Type B pancreatic cell (in vitro differentiated cells): ENCODE measurements around the gene HOXB6. TPM values are rescaled to one million over a fixed set of nuclear protein-coding genes. Genes with fewer than 3 reads are reported as not detected.

ENCODE experiments used
- DNase-seq: peaks from one replicate; pipeline ENCODE4 v3.0.0; 2021; ENCODE audit warnings: mixed read lengths; ENCODE audit not compliant: unreplicated experiment; ENCODE audit errors: extremely low spot score
- H3K27ac Mint-ChIP-seq: 2 replicates; pipeline ENCODE4 v1.8.0; 2021; ENCODE audit warnings: mild to moderate bottlenecking, mixed read lengths
- H3K27me3 Mint-ChIP-seq: 2 replicates; pipeline ENCODE4 v1.8.0; 2021; ENCODE audit warnings: mixed read lengths
- H3K36me3 Mint-ChIP-seq: 2 replicates; pipeline ENCODE4 v1.8.0; 2021; ENCODE audit warnings: mixed read lengths
- H3K4me1 Mint-ChIP-seq: one replicate; pipeline ENCODE4 v1.8.0; 2021; ENCODE audit warnings: mixed read lengths; ENCODE audit not compliant: unreplicated experiment
- H3K4me3 Mint-ChIP-seq: 2 replicates; pipeline ENCODE4 v1.8.0; 2021; ENCODE audit warnings: mild to moderate bottlenecking, mixed read lengths
- H3K9me3 Mint-ChIP-seq: 2 replicates; pipeline ENCODE4 v1.8.0; 2021; ENCODE audit warnings: mixed read lengths
- total RNA-seq: library from RNA; stranded (reverse); gene quantifications from 2 replicates; pipeline ENCODE4 v1.2.1, GENCODE V29; 2021; ENCODE audit warnings: low replicate concordance
- TF ChIP-seq, protein P1 (sequence below): fragments of 200-600 bp; sonication (generic); conservative IDR thresholded peaks from 2 replicates; pipeline ENCODE4 v1.5.0; 2021; ENCODE audit warnings: antibody characterized with exemption, mild to moderate bottlenecking

Gene HOXB6
- total RNA-seq, 1 donor from 2014 or later = 20.3 TPM

DNA sequence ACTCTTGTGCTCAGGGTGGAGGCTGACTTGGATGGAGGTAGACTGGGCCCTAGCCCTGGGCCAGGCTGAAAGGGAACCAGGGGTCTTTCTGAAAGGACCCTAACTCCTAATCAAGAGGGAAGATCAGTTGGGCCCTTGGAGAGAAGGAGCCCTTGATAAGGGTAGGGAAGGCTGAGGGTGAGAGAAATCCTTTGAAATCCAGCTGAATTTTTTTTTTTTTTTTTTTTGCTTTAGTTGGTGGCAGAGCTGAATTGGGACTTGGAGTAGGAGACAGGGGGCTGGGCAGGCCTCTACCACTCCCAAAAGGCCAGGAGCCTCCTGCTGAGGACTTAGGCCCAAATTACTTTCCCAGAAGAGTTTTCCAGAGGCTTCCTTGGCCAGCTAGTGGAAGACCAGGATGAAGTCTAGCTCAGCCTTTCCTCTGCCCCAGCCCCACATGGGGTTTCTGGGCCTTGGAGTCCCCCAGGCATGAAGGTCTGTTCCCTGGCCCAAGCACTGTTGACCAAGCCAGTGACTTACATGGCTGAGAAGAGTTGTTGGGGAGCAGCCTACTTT, 14.1 kb downstream of the HOXB6 start:
- no peaks in the 10 kb centered on the region for H3K9me3 Mint-ChIP-seq
- TF ChIP-seq, protein P1, sequence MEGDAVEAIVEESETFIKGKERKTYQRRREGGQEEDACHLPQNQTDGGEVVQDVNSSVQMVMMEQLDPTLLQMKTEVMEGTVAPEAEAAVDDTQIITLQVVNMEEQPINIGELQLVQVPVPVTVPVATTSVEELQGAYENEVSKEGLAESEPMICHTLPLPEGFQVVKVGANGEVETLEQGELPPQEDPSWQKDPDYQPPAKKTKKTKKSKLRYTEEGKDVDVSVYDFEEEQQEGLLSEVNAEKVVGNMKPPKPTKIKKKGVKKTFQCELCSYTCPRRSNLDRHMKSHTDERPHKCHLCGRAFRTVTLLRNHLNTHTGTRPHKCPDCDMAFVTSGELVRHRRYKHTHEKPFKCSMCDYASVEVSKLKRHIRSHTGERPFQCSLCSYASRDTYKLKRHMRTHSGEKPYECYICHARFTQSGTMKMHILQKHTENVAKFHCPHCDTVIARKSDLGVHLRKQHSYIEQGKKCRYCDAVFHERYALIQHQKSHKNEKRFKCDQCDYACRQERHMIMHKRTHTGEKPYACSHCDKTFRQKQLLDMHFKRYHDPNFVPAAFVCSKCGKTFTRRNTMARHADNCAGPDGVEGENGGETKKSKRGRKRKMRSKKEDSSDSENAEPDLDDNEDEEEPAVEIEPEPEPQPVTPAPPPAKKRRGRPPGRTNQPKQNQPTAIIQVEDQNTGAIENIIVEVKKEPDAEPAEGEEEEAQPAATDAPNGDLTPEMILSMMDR = no peak
- H3K36me3 Mint-ChIP-seq = peaks cover 38% of the 10 kb centered on the region
- H3K27ac Mint-ChIP-seq = peak overlapping the region; percentile 97
- H3K4me3 Mint-ChIP-seq = peak overlapping the region; percentile 91
- H3K27me3 Mint-ChIP-seq = peaks cover 96% of the 10 kb centered on the region
- H3K4me1 Mint-ChIP-seq = peaks cover 48% of the 10 kb centered on the region
- DNase-seq = no peak

DNA sequence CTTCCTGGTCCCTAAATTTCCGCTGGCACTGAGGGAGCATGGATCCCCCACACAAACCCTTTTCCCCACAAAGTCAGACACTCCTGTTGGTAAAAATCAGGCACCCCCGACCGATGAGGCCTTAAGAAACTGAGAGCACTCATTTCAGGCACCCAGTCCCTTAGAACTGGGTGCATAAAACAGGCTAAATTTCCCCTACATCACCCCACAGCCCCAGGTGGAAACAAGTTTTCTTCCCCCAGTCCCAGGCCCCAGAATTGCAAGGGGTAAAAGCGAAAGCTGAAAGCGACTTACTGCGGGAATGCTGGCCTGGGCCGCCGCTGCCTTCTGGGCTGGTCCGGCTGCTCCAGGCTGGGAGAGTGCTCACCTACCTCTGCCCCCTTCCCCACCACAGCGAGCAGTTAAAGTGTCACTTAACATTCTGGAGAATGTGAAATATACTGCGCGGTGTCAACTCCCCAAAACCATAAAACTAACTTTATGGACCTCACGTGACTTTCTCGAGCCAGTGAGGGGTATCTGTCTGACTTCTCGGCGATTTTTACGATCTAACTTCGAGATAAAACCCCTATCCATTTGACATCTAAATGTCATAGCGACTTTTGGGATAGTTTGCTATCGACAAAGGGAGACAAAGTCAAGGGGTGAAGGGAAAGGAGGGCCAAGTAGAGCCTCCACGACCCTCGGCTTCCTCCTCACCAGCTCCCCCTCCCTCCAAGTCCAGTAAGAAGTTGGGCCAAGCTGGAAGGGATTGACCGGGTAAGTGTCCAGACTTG, 14.8 kb downstream of the HOXB6 start, which contains the start of gene HOXB3:
HOXB3 (minus strand) TSS at position 411 of the 776 bp plus-strand sequence. CDS start 37,767 bp downstream, outside the sequence.
- peak within 1 kb of the TSS; percentile 97 for H3K27ac Mint-ChIP-seq
- H3K4me3 Mint-ChIP-seq = peak within 1 kb of the TSS; percentile 91

DNA sequence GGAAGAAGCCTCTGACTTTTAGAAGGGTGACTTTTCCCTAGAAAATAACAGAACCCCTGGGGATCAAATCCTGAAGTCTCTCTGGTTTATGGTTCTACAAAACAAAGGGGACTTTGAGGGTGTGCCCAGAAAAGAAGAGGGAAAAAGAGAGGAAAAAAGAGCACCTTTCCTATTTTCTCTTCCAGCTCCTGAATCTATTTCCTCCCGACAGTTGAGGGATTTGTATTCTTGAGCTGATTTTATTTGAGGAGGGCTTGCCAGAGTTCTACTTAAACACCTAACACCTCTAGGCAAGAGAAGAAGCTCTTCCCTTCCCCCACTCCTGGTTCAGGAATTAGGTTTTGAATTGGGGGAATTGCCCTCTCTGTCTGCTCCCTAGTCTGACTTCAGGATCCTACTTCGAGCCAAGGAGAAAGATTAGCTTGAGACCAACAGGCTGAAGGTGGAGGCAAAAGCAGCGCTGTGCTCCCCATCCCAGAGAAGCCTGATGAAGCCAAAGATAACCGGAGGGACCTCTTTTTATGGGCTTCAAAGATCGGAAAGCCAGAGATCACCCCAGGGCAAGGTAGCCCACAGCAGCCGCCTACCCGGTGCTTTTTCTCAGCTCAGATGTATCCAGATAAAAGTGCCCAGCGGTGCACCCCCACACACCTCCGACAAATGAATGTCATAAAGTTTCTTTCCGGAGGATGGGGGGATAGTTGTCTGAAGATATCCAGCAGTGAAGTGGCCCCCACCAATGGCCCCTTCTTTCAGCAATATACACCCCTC, 15.5 kb downstream of the HOXB6 start:
- Mint-ChIP-seq H3K4me3 (peak overlapping the region; percentile 91), H3K4me1 (peaks cover 49% of the 10 kb centered on the region)
- TF ChIP-seq, protein P1 = no peak

More for the DNA sequence above, 14.8 kb downstream of the HOXB6 start, which contains the start of gene HOXB3:
- DNase-seq = no peak
- peaks cover 96% of the 10 kb centered on the region for H3K27me3 Mint-ChIP-seq
- peaks cover 42% of the 10 kb centered on the region for H3K36me3 Mint-ChIP-seq
- H3K4me1 Mint-ChIP-seq = peaks cover 47% of the 10 kb centered on the region
- no peaks in the 10 kb centered on the region for H3K9me3 Mint-ChIP-seq
- TF ChIP-seq, protein P1 = no peak

DNA sequence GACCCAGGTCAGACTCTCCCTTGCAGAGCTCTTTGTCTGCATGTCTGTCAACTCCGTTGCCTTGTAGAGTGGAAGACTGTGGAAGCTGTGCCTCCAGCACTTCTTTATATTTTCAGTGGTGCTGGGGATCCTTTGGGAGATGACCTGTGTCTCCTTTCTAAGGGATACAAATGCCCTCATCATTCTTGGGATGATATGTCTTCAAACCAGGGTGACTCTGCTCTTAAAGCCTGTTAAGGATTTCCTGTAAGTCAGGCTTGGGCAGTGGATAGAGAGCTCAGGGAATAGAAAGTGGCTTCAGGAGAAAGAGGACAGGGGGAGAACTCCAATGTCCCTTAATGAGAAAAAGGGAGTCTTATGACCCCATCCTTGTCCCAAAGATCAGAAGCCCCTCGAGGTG, 16.3 kb downstream of the HOXB6 start:
- Mint-ChIP-seq H3K4me1 (peaks cover 52% of the 10 kb centered on the region), H3K27me3 (peaks cover 97% of the 10 kb centered on the region), H3K27ac (peak overlapping the region; percentile 97), H3K4me3 (peak overlapping the region; percentile 91), H3K36me3 (peaks cover 49% of the 10 kb centered on the region), H3K9me3 (no peaks in the 10 kb centered on the region)
- TF ChIP-seq, protein P1 = no peak
- DNase-seq = no peak

More for the DNA sequence above, 15.5 kb downstream of the HOXB6 start:
- H3K27me3 Mint-ChIP-seq = peaks cover 97% of the 10 kb centered on the region
- no peak for DNase-seq
- H3K36me3 Mint-ChIP-seq = peaks cover 44% of the 10 kb centered on the region
- no peaks in the 10 kb centered on the region for H3K9me3 Mint-ChIP-seq
- H3K27ac Mint-ChIP-seq = peak overlapping the region; percentile 97

DNA sequence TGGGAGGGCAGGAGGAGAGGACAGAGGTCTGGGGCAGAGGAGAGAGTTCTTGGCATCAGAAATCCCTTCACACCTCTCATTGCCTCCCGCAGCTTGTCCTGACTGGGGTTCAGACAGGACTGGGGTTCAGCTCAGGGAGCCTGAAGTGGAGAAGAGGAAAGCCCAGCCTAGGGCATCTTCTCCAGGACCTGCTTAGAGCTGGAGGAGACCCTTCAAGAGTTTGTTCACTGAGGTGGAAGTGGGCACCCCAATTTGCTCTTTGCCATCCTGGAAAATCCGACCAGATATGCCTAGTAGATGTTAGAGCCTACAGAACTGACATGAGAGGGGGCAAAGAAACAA, 16.7 kb downstream of the HOXB6 start:
- H3K4me3 Mint-ChIP-seq = peak overlapping the region; percentile 91
- H3K27ac Mint-ChIP-seq = peak overlapping the region; percentile 97
- TF ChIP-seq, protein P1 = no peak

More for the DNA sequence above, 16.7 kb downstream of the HOXB6 start:
- H3K4me1 Mint-ChIP-seq = peaks cover 56% of the 10 kb centered on the region
- peaks cover 49% of the 10 kb centered on the region for H3K36me3 Mint-ChIP-seq
- no peak for DNase-seq
- peaks cover 97% of the 10 kb centered on the region for H3K27me3 Mint-ChIP-seq
- H3K9me3 Mint-ChIP-seq = no peaks in the 10 kb centered on the region
